Activated CD4-positive, alpha-beta memory T cell treated with anti-CD3 and anti-CD28 coated beads for 36 hours (primary cell): ENCODE data around the gene NUDT5. TPM values are rescaled to one million over a fixed set of nuclear protein-coding genes. Genes with fewer than 3 reads are reported as not detected.

Experiments used
- CTCF ChIA-PET: fragments of 350-600 bp; sonication (Branson Sonifier 250); formaldehyde crosslinking; loops from one replicate; lab custom pipeline; 2021; ENCODE audit warnings: antibody characterized with exemption, inconsistent platforms; lab: Charles Lee
- POLR2A ChIA-PET: fragments of 350-600 bp; sonication (Branson Sonifier 250); formaldehyde crosslinking; loops from one replicate; lab custom pipeline; 2021; ENCODE audit warnings: antibody characterized with exemption; lab: Charles Lee
- DNase-seq: peaks from one replicate; pipeline ENCODE4 v3.0.0-alpha.2; 2020
- H3K27ac Mint-ChIP-seq: one replicate; pipeline ENCODE4 v1.8.0; 2021; ENCODE audit warnings: mixed read lengths
- H3K27me3 Mint-ChIP-seq: one replicate; pipeline ENCODE4 v1.8.0; 2021; ENCODE audit warnings: mixed read lengths
- H3K36me3 Mint-ChIP-seq: one replicate; pipeline ENCODE4 v1.8.0; 2021; ENCODE audit warnings: mixed read lengths
- H3K4me1 Mint-ChIP-seq: one replicate; pipeline ENCODE4 v1.8.0; 2021; ENCODE audit warnings: low read depth, mixed read lengths
- H3K4me3 Mint-ChIP-seq: one replicate; pipeline ENCODE4 v1.8.0; 2021; ENCODE audit warnings: mild to moderate bottlenecking, mixed read lengths
- H3K9me3 Mint-ChIP-seq: one replicate; pipeline ENCODE4 v1.8.0; 2021; ENCODE audit warnings: mixed read lengths
- intact Hi-C: fragments of 100-400 bp; cut with micrococcal nuclease; formaldehyde crosslinking; loops from one replicate; pipeline ENCODE4 v1.15.1; 2023
- total RNA-seq, 2 experiments: library from RNA; stranded (reverse); gene quantifications; one replicate each; pipeline ENCODE4 v1.2.3, GENCODE V29; 2021

NUDT5 gene
- total RNA-seq, 2 experiments from 2014 or later: 115 to 118 TPM

- ChIA-PET CTCF (interaction anchor here (0.5 to 1.1 kb wide), 2 partner anchors 13 to 15 kb away, joined by 4 to 5 read pairs; no protein-coding TSS in a partner anchor), POLR2A (interaction anchor here (0.6 kb wide), 1 partner anchor 163 kb away, joined by 4 read pairs; no protein-coding TSS in a partner anchor)
- peak overlapping the region; percentile 64 for H3K27ac Mint-ChIP-seq
- no peaks in the 10 kb centered on the region for H3K9me3 Mint-ChIP-seq
- no peak overlapping the region for H3K4me3 Mint-ChIP-seq
- DNase-seq: peak; percentile 64
- H3K4me1 Mint-ChIP-seq: peaks cover 47% of the 10 kb centered on the region
- peaks cover 32% of the 10 kb centered on the region for H3K36me3 Mint-ChIP-seq
- no peaks in the 10 kb centered on the region for H3K27me3 Mint-ChIP-seq
- intact Hi-C loops: no loop called here
These were observed 5.9 kb upstream of the NUDT5 start for GRCh38 chr10:12201543-12201942.

GRCh38 chr10:12200850-12201249 lies 5.2 kb upstream of the NUDT5 start:
- Mint-ChIP-seq H3K4me1 (peaks cover 47% of the 10 kb centered on the region), H3K9me3 (no peaks in the 10 kb centered on the region), H3K27ac (peak overlapping the region; percentile 64), H3K36me3 (peaks cover 37% of the 10 kb centered on the region), H3K27me3 (no peaks in the 10 kb centered on the region), H3K4me3 (no peak overlapping the region)
- ChIA-PET POLR2A (no interaction called here), CTCF (interaction anchor here (1.6 kb wide), 1 partner anchor 14 kb away, joined by 9 read pairs; no protein-coding TSS in a partner anchor)
- intact Hi-C loops: no loop called here
- no peak for DNase-seq

- peaks cover 32% of the 10 kb centered on the region for H3K36me3 Mint-ChIP-seq
- ChIA-PET CTCF (interaction anchor here (0.6 to 1.3 kb wide), 4 partner anchors 16 to 584 kb away, joined by 3 to 11 read pairs (median 4); no protein-coding TSS in a partner anchor), POLR2A (no interaction called here)
- H3K27me3 Mint-ChIP-seq: no peaks in the 10 kb centered on the region
- intact Hi-C loops: loop anchor here (5.0 kb wide), 3 partner anchors 131 to 899 kb away; partner anchors contain the start of gene DHTKD1
- DNase-seq: no peak
- peaks cover 48% of the 10 kb centered on the region for H3K4me1 Mint-ChIP-seq
- H3K9me3 Mint-ChIP-seq: no peaks in the 10 kb centered on the region
- peak overlapping the region; percentile 44 for H3K27ac Mint-ChIP-seq
- H3K4me3 Mint-ChIP-seq: peak overlapping the region; percentile 51
These were observed 2.5 kb upstream of the NUDT5 start for GRCh38 chr10:12198156-12198555.

GRCh38 chr10:12196531-12197211 lies 980 bp upstream of the NUDT5 start:
- POLR2A ChIA-PET: interaction anchor here (1.0 to 1.1 kb wide), 3 partner anchors 10 to 154 kb away, joined by 3 to 5 read pairs (median 4); partner anchors contain the start of gene UPF2
- H3K9me3 Mint-ChIP-seq: no peaks in the 10 kb centered on the region
- H3K4me1 Mint-ChIP-seq: peaks cover 49% of the 10 kb centered on the region
- peak overlapping the region; percentile 94 for H3K4me3 Mint-ChIP-seq
- H3K27ac Mint-ChIP-seq: peak overlapping the region; percentile 100
- H3K36me3 Mint-ChIP-seq: peaks cover 35% of the 10 kb centered on the region
- no peak for DNase-seq
- intact Hi-C loops: loop anchor here (1.0 to 5.0 kb wide), 4 partner anchors 15 to 901 kb away; partner anchors contain the start of gene DHTKD1
- CTCF ChIA-PET: interaction anchor here (0.8 to 3.2 kb wide), 6 partner anchors 17 to 903 kb away, joined by 3 to 25 read pairs (median 4); partner anchors contain the start of genes OPTN and UPF2
- no peaks in the 10 kb centered on the region for H3K27me3 Mint-ChIP-seq

GRCh38 chr10:12195281-12195602 lies 449 bp downstream of the NUDT5 start:
- Mint-ChIP-seq H3K27me3 (no peaks in the 10 kb centered on the region), H3K4me3 (peak overlapping the region; percentile 94), H3K27ac (peak overlapping the region; percentile 100), H3K36me3 (peaks cover 32% of the 10 kb centered on the region), H3K9me3 (no peaks in the 10 kb centered on the region), H3K4me1 (peaks cover 49% of the 10 kb centered on the region)
- no peak for DNase-seq
- intact Hi-C loops: loop anchor here (2.0 to 5.0 kb wide), 7 partner anchors 46 to 902 kb away; partner anchors contain the start of genes DHTKD1 and UPF2
- CTCF ChIA-PET: interaction anchor here (0.6 to 3.2 kb wide), 9 partner anchors 8 to 516 kb away, joined by 3 to 25 read pairs (median 3); partner anchors contain the start of gene UPF2
- POLR2A ChIA-PET: interaction anchor here (0.9 to 1.1 kb wide), 4 partner anchors 20 to 583 kb away, joined by 3 to 5 read pairs (median 4); partner anchors contain the start of gene UPF2

- H3K4me1 Mint-ChIP-seq: peaks cover 53% of the 10 kb centered on the region
- H3K9me3 Mint-ChIP-seq: no peaks in the 10 kb centered on the region
- H3K36me3 Mint-ChIP-seq: peaks cover 32% of the 10 kb centered on the region
- ChIA-PET POLR2A (no interaction called here), CTCF (interaction anchor here (0.9 to 3.2 kb wide), 3 partner anchors 8 to 512 kb away, joined by 3 to 25 read pairs (median 4); no protein-coding TSS in a partner anchor)
- intact Hi-C loops: loop anchor here (2.0 to 5.0 kb wide), 7 partner anchors 46 to 902 kb away; partner anchors contain the start of genes DHTKD1 and UPF2
- no peaks in the 10 kb centered on the region for H3K27me3 Mint-ChIP-seq
- DNase-seq: peak; percentile 60
- peak overlapping the region; percentile 94 for H3K4me3 Mint-ChIP-seq
- H3K27ac Mint-ChIP-seq: peak overlapping the region; percentile 100
These were observed 879 bp downstream of the NUDT5 start for GRCh38 chr10:12194752-12195271.

GRCh38 chr10:12193193-12193592 lies 2.5 kb downstream of the NUDT5 start:
- H3K4me1 Mint-ChIP-seq: peaks cover 48% of the 10 kb centered on the region
- intact Hi-C loops: no loop called here
- peaks cover 26% of the 10 kb centered on the region for H3K36me3 Mint-ChIP-seq
- CTCF ChIA-PET: interaction anchor here (1.1 kb wide), 1 partner anchor 23 kb away, joined by 4 read pairs; no protein-coding TSS in a partner anchor
- peak overlapping the region; percentile 0 for H3K4me3 Mint-ChIP-seq
- no peak for DNase-seq
- H3K9me3 Mint-ChIP-seq: no peaks in the 10 kb centered on the region
- POLR2A ChIA-PET: no interaction called here
- no peaks in the 10 kb centered on the region for H3K27me3 Mint-ChIP-seq
- H3K27ac Mint-ChIP-seq: no peak overlapping the region

- CTCF ChIA-PET: interaction anchor here (0.6 kb wide), 1 partner anchor 12 kb away, joined by 8 read pairs; no protein-coding TSS in a partner anchor
- Mint-ChIP-seq H3K27ac (peak overlapping the region; percentile 67), H3K9me3 (no peaks in the 10 kb centered on the region), H3K27me3 (no peaks in the 10 kb centered on the region), H3K36me3 (peaks cover 35% of the 10 kb centered on the region), H3K4me1 (peaks cover 54% of the 10 kb centered on the region), H3K4me3 (no peak overlapping the region)
- POLR2A ChIA-PET: no interaction called here
- DNase-seq: no peak
- intact Hi-C loops: no loop called here
These were observed 4.0 kb downstream of the NUDT5 start for GRCh38 chr10:12191715-12192114.

- DNase-seq: no peak
- ChIA-PET POLR2A (no interaction called here), CTCF (interaction anchor here (0.5 to 0.9 kb wide), 3 partner anchors 593 to 1111 kb away, joined by 3 to 7 read pairs (median 4); no protein-coding TSS in a partner anchor)
- intact Hi-C loops: no loop called here
- Mint-ChIP-seq H3K9me3 (no peaks in the 10 kb centered on the region), H3K4me3 (no peak overlapping the region), H3K27ac (no peak overlapping the region), H3K27me3 (no peaks in the 10 kb centered on the region), H3K36me3 (peaks cover 42% of the 10 kb centered on the region), H3K4me1 (peaks cover 63% of the 10 kb centered on the region)
These were observed 6.3 kb downstream of the NUDT5 start for GRCh38 chr10:12189426-12189825.

GRCh38 chr10:12188656-12189055 lies 7.0 kb downstream of the NUDT5 start:
- CTCF ChIA-PET: no interaction called here
- H3K27me3 Mint-ChIP-seq: no peaks in the 10 kb centered on the region
- H3K4me3 Mint-ChIP-seq: no peak overlapping the region
- peaks cover 40% of the 10 kb centered on the region for H3K36me3 Mint-ChIP-seq
- intact Hi-C loops: no loop called here
- POLR2A ChIA-PET: no interaction called here
- H3K27ac Mint-ChIP-seq: no peak overlapping the region
- peaks cover 57% of the 10 kb centered on the region for H3K4me1 Mint-ChIP-seq
- no peaks in the 10 kb centered on the region for H3K9me3 Mint-ChIP-seq
- no peak for DNase-seq

GRCh38 chr10:12187321-12187905 lies 8.3 kb downstream of the NUDT5 start:
- no peak overlapping the region for H3K4me3 Mint-ChIP-seq
- H3K4me1 Mint-ChIP-seq: peaks cover 50% of the 10 kb centered on the region
- CTCF ChIA-PET: interaction anchor here (1.2 kb wide), 1 partner anchor 8 kb away, joined by 4 read pairs; the partner anchor contains the start of genes CDC123 and NUDT5
- intact Hi-C loops: no loop called here
- POLR2A ChIA-PET: no interaction called here
- no peaks in the 10 kb centered on the region for H3K27me3 Mint-ChIP-seq
- no peak for DNase-seq
- H3K9me3 Mint-ChIP-seq: no peaks in the 10 kb centered on the region
- peak overlapping the region; percentile 82 for H3K27ac Mint-ChIP-seq
- H3K36me3 Mint-ChIP-seq: peaks cover 41% of the 10 kb centered on the region
